GM12878 (cell line): ENCODE results near the gene GATA2. TPM values are rescaled to one million over a fixed set of nuclear protein-coding genes. Genes with fewer than 3 reads are reported as not detected.
A peak's percentile ranks its signal among the peaks of the same experiment; 100 is the strongest.

ENCODE experiments used
- ATAC-seq: fragments of 200-7000 bp; cut with Tn5 transposase; 3 replicates; pipeline ENCODE4 v1.9.1; 2020; ENCODE audit warnings: mild to moderate bottlenecking, moderate library complexity
- BruUV-seq: library from RNA; stranded (reverse); fragments of 400-500 nt; replicated peaks from 2 replicates; lab custom pipeline; 2021; lab: Mats Ljungman, UMichigan
- CTCF ChIA-PET: fragments of 300-600 bp; sonication (Branson Sonifier 250); formaldehyde crosslinking; extraction: SDS; loops from one replicate; lab custom pipeline; 2021; ENCODE audit warnings: inconsistent platforms; lab: Yijun Ruan, JAX
- POLR2A ChIA-PET: fragments of 350-600 bp; formaldehyde crosslinking; extraction: SDS; loops from one replicate; lab custom pipeline; 2021; ENCODE audit warnings: inconsistent platforms; lab: Charles Lee
- RAD21 ChIA-PET: fragments of 300-600 bp; sonication (Branson Sonifier 250); formaldehyde crosslinking; loops from one replicate; lab custom pipeline; 2023; ENCODE audit warnings: antibody characterized with exemption; ENCODE audit not compliant: unreplicated experiment; lab: Charles Lee
- SMC1A ChIA-PET: fragments of 300-600 bp; sonication (Branson Sonifier 250); formaldehyde crosslinking; loops from one replicate; lab custom pipeline; 2023; ENCODE audit not compliant: unreplicated experiment, uncharacterized antibody; lab: Charles Lee
- DNase-seq: peaks from one replicate; pipeline ENCODE4 v3.0.0-alpha.2; 2011; ENCODE audit warnings: low read depth, low spot score
- FAIRE-seq: peaks from 3 replicates; lab custom pipeline; 2011; peaks lifted over from hg19 to GRCh38; lab: Jason Lieb, UNC
- H2AFZ ChIP-seq: 2 replicates; pipeline ENCODE4 v1.6.0; 2011; ENCODE audit warnings: low read depth, low read length, control low read depth; ENCODE audit not compliant: control insufficient read depth
- H3K27ac ChIP-seq: 2 replicates; pipeline ENCODE4 v1.5.1; 2011; ENCODE audit warnings: control low read depth; ENCODE audit not compliant: control insufficient read depth, insufficient read depth
- H3K27me3 ChIP-seq, 2 experiments: replicated peaks in 1 of 2; 2 replicates each; pipeline versions ENCODE4 v1.6.0 to v1.6.1; 2011; ENCODE audit warnings: low read length in 1 of 2; ENCODE audit not compliant: control insufficient read depth in 2 of 2, insufficient read depth in 2 of 2
- H3K36me3 ChIP-seq, 2 experiments: 2 replicates each; pipeline ENCODE4 v1.5.1; 2011; ENCODE audit warnings: low read length in 1 of 2; ENCODE audit not compliant: control insufficient read depth in 2 of 2, insufficient read depth in 2 of 2
- H3K4me1 ChIP-seq: 2 replicates; pipeline ENCODE4 v1.6.1; 2011; ENCODE audit warnings: mild to moderate bottlenecking, low read length, moderate library complexity, mixed read lengths; ENCODE audit not compliant: control insufficient read depth, insufficient read depth
- H3K4me2 ChIP-seq: 2 replicates; pipeline ENCODE4 v1.6.0; 2011; ENCODE audit warnings: control low read depth; ENCODE audit not compliant: control insufficient read depth, insufficient read depth
- H3K4me3 ChIP-seq: fragments of 200-600 bp; sonication (generic); 2 replicates; pipeline ENCODE4 v1.5.1; 2016
- H3K79me2 ChIP-seq: 2 replicates; pipeline ENCODE4 v1.6.0; 2011; ENCODE audit warnings: low read length; ENCODE audit not compliant: control insufficient read depth, insufficient read depth
- H3K9ac ChIP-seq: 2 replicates; pipeline ENCODE4 v1.8.0; 2011; ENCODE audit warnings: low read length, control low read depth, mixed read lengths; ENCODE audit not compliant: control insufficient read depth, insufficient read depth
- H3K9me3 ChIP-seq: replicated peaks from 3 replicates; pipeline ENCODE4 v1.5.1; 2011; ENCODE audit warnings: mild to moderate bottlenecking, low read length; ENCODE audit not compliant: control insufficient read depth, insufficient read depth
- H4K20me1 ChIP-seq: 2 replicates; pipeline ENCODE4 v1.6.0; 2011; ENCODE audit not compliant: control insufficient read depth, insufficient read depth
- CHD4 ChIP-seq: fragments of 200-600 bp; sonication (generic); IDR thresholded peaks from 2 replicates; pipeline ENCODE4 v1.6.1; 2016; ENCODE audit warnings: mild to moderate bottlenecking
- NFYB ChIP-seq: IDR thresholded peaks from 2 replicates; pipeline ENCODE4 v1.6.1; 2011; ENCODE audit warnings: low read depth, mild to moderate bottlenecking, low read length, improper control_type of control experiment, moderate library complexity; ENCODE audit not compliant: insufficient read depth
- NR2F1 ChIP-seq: fragments of 450-650 bp; conservative IDR thresholded peaks from 2 replicates; pipeline ENCODE4 v1.6.1; 2017; ENCODE audit warnings: mild to moderate bottlenecking
- PKNOX1 ChIP-seq: fragments of 450-650 bp; IDR thresholded peaks from 2 replicates; pipeline ENCODE4 v1.6.1; 2016; ENCODE audit warnings: mild to moderate bottlenecking
- POLR2AphosphoS5 ChIP-seq: IDR thresholded peaks from 2 replicates; pipeline ENCODE4 v1.6.1; 2011; ENCODE audit warnings: mild to moderate bottlenecking, low read length, inconsistent platforms
- SMARCA5 ChIP-seq: fragments of 450-650 bp; IDR thresholded peaks from 2 replicates; pipeline ENCODE4 v1.6.1; 2017; ENCODE audit warnings: mild to moderate bottlenecking
- TCF12 ChIP-seq: IDR thresholded peaks from 2 replicates; pipeline ENCODE4 v1.6.1; 2011; ENCODE audit warnings: low read depth, mild to moderate bottlenecking, low read length
- ZBED1 ChIP-seq: IDR thresholded peaks from 2 replicates; pipeline ENCODE4 v1.6.1; 2016; ENCODE audit warnings: borderline replicate concordance
- ZBTB4 ChIP-seq: fragments of 450-650 bp; formaldehyde crosslinking; IDR thresholded peaks from 2 replicates; pipeline ENCODE4 v1.4.0; 2022; ENCODE audit warnings: mild to moderate bottlenecking, moderate library complexity
- ZBTB40 ChIP-seq: fragments of 450-650 bp; IDR thresholded peaks from 2 replicates; pipeline ENCODE4 v1.6.1; 2016; ENCODE audit warnings: mild to moderate bottlenecking, moderate library complexity, borderline replicate concordance
- WGBS: methylation state at CpG from one replicate; pipeline ENCODE4 v1.1.6; 2016; ENCODE audit warnings: low lambda C conversion rate; ENCODE audit not compliant: insufficient replicate concordance, insufficient coverage; ENCODE audit errors: missing lambda C conversion rate; 5-methylcytosine and 5-hydroxymethylcytosine counted together
- in situ Hi-C: fragments of 300-500 bp; cut with MboI; formaldehyde crosslinking; loops from 9 replicates; pipeline ENCODE4 v1.14.3; 2018; ENCODE audit warnings: mixed read lengths
- intact Hi-C: fragments of 100-400 bp; cut with micrococcal nuclease; formaldehyde crosslinking; loops from one replicate; pipeline ENCODE4 v1.14.2; 2022; ENCODE audit not compliant: unreplicated experiment
- polyA plus RNA-seq, 11 experiments: library from polyadenylated mRNA; depleted of rRNA in 4 of 11; unstranded in 6 of 11; stranded (reverse) in 5 of 11; fragments of >200 nt; fragmentation: Nextera tagmentation in 4 of 11; fragmentation: Illumina TruSeq in 1 of 11; extraction: Ambion mirVana in 4 of 11; extraction: Trizol in 1 of 11; gene quantifications; 1 replicate in 1 of 11; 2 replicates in 10 of 11; pipeline versions ENCODE4 v1.2.1 to v1.2.3, GENCODE V29; 2011 to 2016; ENCODE audit warnings: inconsistent platforms in 2 of 11, missing spikeins in 2 of 11, low read depth in 1 of 11
- total RNA-seq, 4 experiments: library from RNA; depleted of rRNA in 3 of 4; stranded (reverse); fragments of >200 nt in 3 of 4; fragmentation: Illumina TruSeq in 1 of 4; extraction: Trizol in 1 of 4; gene quantifications; 2 replicates each; pipeline versions ENCODE4 v1.2.1 to v1.2.3, GENCODE V29; 2013 to 2021

GATA2 gene
- total and polyA plus RNA-seq, 10 of the 15 experiments (the other 5 are each of a cell fraction or from before 2014, with no cell fraction given) = 0.56 TPM; not detected in 9

- Histone ChIP-seq H3K4me1 (no peaks in the 10 kb centered on the region), H3K9me3 (no peaks in the 10 kb centered on the region), H4K20me1 (no peaks in the 10 kb centered on the region; the same call in none of the 2 replicates), H2AFZ (no peak overlapping the region), H3K27ac (no peak overlapping the region), H3K27me3 (peaks cover 26 to 48% of the 10 kb centered on the region in 2 experiments), H3K79me2 (no peaks in the 10 kb centered on the region), H3K4me2 (peak overlapping the region; percentile 84), H3K9ac (no peak overlapping the region), H3K4me3 (no peak overlapping the region; the same call in 1 of the 2 replicates), H3K36me3 (no peaks in the 10 kb centered on the region)
- 18% methylated on average over 55 of the region's 68 CpGs for WGBS
- ATAC-seq (peak; percentile 68), DNase-seq (no peak), FAIRE-seq (no peak)
- in situ Hi-C loops (no loop called here), intact Hi-C loops (no loop called here)
- ChIA-PET RAD21 (no interaction called here), CTCF (no interaction called here), SMC1A (no interaction called here), POLR2A (no interaction called here)
- no peak for TF ChIP-seq ZBTB40
- no peak for TF ChIP-seq CHD4
- TF ChIP-seq PKNOX1 = no peak
- TF ChIP-seq ZBTB4 (CRISPR knock-in tag) = no peak
- peak; percentile 32; the same call in 1 of the 2 replicates for TF ChIP-seq TCF12
- TF ChIP-seq NR2F1 = no peak
- TF ChIP-seq SMARCA5 = no peak
- no peak for TF ChIP-seq ZBED1
- TF ChIP-seq POLR2AphosphoS5 = no peak
- TF ChIP-seq NFYB = peak; percentile 85; the same call in 1 of the 2 replicates
- no TSS peak for BruUV-seq
These were observed 5.0 kb downstream of the GATA2 start for GRCh38 chr3:128487813-128488635.
